D721Med (cell line): ENCODE data around the gene TGFBR2.

Source experiments
- DNase-seq: peaks from one replicate; pipeline ENCODE4 v3.0.0; 2011; ENCODE audit warnings: low spot score; ENCODE audit not compliant: insufficient read length
- FAIRE-seq: peaks from 2 replicates; lab custom pipeline; 2011; peaks lifted over from hg19 to GRCh38; lab: Jason Lieb, UNC
- TF ChIP-seq, protein P1 (sequence below): IDR thresholded peaks from 2 replicates; pipeline ENCODE4 v1.5.1; 2012; ENCODE audit warnings: mild to moderate bottlenecking, control low read depth; ENCODE audit not compliant: insufficient read depth; ENCODE audit errors: missing control alignments

The TGFBR2 gene

DNA sequence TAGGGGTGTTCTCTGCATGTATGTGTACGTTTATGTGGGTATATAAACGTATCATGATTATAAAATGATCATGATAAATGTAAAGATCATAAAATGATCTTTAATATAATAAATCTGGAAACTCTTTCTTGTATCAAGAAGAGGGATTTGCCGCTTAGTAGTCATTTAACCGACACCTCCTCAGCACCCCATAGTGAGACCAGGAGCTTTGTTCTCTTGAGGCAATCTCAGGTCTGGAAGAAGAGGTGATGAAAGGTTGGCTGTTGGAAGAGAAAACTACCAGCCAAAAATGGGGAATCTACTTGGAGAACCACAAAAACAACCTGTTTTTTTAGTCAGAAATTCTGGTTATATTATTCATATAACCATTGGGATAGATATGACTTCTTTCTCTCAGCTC lies 38.7 kb downstream of the TGFBR2 start:
- FAIRE-seq (no peak), DNase-seq (no peak)
- TF ChIP-seq, protein P1, sequence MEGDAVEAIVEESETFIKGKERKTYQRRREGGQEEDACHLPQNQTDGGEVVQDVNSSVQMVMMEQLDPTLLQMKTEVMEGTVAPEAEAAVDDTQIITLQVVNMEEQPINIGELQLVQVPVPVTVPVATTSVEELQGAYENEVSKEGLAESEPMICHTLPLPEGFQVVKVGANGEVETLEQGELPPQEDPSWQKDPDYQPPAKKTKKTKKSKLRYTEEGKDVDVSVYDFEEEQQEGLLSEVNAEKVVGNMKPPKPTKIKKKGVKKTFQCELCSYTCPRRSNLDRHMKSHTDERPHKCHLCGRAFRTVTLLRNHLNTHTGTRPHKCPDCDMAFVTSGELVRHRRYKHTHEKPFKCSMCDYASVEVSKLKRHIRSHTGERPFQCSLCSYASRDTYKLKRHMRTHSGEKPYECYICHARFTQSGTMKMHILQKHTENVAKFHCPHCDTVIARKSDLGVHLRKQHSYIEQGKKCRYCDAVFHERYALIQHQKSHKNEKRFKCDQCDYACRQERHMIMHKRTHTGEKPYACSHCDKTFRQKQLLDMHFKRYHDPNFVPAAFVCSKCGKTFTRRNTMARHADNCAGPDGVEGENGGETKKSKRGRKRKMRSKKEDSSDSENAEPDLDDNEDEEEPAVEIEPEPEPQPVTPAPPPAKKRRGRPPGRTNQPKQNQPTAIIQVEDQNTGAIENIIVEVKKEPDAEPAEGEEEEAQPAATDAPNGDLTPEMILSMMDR = no peak

DNA sequence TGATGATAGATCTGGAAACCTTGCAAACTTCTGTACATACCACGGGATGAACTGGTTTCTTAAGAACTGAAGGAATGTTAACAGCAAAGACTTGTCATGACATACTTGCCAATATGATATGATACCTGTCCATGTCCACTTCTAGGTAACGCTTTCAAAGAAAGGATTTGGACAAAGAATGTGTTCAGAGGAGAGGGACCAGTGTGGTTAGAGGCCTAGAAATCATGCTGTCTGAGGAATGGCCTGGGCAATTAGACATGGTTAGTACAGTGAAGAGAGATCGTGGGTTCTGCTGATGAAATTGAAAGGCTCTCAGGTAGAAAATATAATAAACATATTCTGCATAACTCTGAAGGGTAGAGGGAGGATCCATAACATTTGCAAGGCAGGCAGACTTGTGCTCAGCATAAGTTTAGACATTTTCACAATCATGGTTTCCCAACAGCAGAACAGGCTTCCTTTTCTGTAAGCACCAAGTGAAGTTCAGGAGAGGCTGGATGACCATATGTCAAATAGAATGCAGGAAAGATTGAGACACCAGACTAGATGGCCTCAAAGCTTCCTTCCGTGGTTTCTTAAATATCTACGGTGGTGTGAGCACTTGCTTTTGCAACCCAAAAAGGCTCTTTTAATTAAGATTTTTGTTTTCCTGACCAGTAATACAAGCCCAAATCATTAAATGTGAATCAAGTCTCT lies 39.9 kb downstream of the TGFBR2 start:
- TF ChIP-seq, protein P1 = no peak
- FAIRE-seq (no peak), DNase-seq (no peak)

GRCh38 chr3:30646961-30647752 lies 40.8 kb downstream of the TGFBR2 start:
- TF ChIP-seq, protein P1 = no peak
- no peak for DNase-seq
- FAIRE-seq = no peak

DNA sequence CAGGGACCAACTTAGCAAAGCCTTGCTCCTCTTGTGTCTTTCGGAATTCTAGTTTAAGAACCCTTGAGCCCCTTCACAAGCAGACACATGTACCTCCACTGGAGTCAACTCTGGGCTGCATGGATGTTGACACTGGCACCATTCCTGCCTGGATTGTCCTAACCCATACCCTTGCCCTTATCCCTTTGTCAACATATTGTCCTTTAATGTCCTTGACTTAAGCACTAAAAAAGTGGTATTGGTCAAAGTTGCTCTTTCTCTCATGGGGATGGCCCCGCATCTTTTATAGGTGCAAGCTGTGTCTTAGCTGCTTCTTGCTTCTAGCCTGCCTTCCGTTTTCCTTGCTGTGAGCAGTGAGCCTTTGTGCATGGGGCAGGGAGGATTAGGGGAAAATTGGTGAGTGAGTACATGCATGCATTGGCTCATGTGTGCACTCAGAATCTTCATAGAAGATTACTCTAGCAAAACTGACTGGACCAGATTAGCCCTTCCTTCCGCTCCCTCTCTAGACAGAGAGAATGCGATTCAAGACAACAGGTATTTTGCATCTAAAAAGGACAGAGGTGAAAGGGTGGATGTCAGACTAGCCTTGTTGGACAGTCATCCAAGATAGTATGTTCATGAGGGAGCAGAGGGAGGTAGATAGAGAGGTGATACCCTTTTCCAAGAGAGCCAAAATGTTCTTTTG lies 42.4 kb downstream of the TGFBR2 start:
- FAIRE-seq (no peak), DNase-seq (no peak)
- TF ChIP-seq, protein P1 = no peak

DNA sequence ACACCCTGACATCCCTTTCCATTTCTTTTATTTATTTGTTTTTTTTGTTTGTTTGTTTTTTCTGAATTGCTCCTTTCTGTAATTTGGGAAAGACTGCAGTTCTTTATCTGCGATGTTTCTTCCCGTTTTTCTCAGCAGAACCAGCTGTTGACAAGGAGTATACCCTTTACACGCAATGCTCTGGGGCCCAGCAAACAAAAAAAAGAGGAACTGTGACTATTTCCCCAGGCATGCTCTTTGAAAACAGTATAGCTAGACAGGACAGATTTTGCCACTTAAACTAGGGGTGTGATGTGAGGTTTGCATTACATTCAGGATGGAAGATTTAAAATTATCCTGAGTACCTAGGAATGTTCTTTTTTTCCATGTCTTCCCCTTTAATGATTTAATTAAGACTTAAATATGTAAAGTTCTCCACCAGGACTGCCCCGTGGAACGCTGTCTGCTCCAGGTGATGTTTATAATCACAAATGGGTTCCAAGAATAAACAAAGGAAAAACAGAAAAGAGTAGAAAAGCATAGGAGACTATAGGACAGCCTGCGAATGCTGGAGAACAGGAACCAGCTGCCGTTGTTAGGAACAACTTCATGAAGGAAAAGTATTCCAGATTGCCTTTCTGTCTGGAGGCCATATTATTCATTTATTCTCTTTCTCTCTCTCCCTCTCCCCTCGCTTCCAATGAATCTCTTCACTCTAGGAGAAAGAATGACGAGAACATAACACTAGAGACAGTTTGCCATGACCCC lies 43.3 kb downstream of the TGFBR2 start:
- TF ChIP-seq, protein P1 = no peak
- FAIRE-seq (no peak), DNase-seq (no peak)

GRCh38 chr3:30650348-30650995 lies 44.1 kb downstream of the TGFBR2 start:
- TF ChIP-seq, protein P1 = no peak
- DNase-seq (no peak), FAIRE-seq (no peak)
